Measurements from ENCODE around the gene KCNT1.

KCNT1 gene

GRCh38 chr9:135769489-135770202 lies 67.7 kb downstream of the KCNT1 start:
- DNase-seq: no peak

- no peak for DNase-seq
Observed at GRCh38 chr9:135770203-135770535, 68.2 kb downstream of the KCNT1 start.

- DNase-seq: no peak
Observed at GRCh38 chr9:135770771-135771170, 68.8 kb downstream of the KCNT1 start.

GRCh38 chr9:135771401-135772051 lies 69.5 kb downstream of the KCNT1 start:
- no peak for DNase-seq

- DNase-seq: no peak
Observed at GRCh38 chr9:135772056-135772646, 70.2 kb downstream of the KCNT1 start.

- DNase-seq: no peak
Observed at GRCh38 chr9:135772702-135773493, 70.9 kb downstream of the KCNT1 start.

- DNase-seq: no peak
Observed at GRCh38 chr9:135773530-135774238, 71.7 kb downstream of the KCNT1 start.

- no peak for DNase-seq
Observed at GRCh38 chr9:135774239-135774747, 72.3 kb downstream of the KCNT1 start.

- no peak for DNase-seq
Observed at GRCh38 chr9:135774794-135775525, 73.0 kb downstream of the KCNT1 start.

- DNase-seq: no peak
Observed at GRCh38 chr9:135775911-135776310, 73.9 kb downstream of the KCNT1 start.

GRCh38 chr9:135776893-135777622 lies 75.1 kb downstream of the KCNT1 start:
- DNase-seq: no peak

GRCh38 chr9:135777623-135778177 lies 75.7 kb downstream of the KCNT1 start:
- DNase-seq: no peak

- no peak for DNase-seq
Observed at GRCh38 chr9:135778421-135778820, 76.4 kb downstream of the KCNT1 start.

- DNase-seq: no peak
Observed at GRCh38 chr9:135779571-135779970, 77.6 kb downstream of the KCNT1 start.

GRCh38 chr9:135780086-135780485 lies 78.1 kb downstream of the KCNT1 start:
- DNase-seq: no peak

- no peak for DNase-seq
Observed at GRCh38 chr9:135780626-135781025, 78.6 kb downstream of the KCNT1 start.

- no peak for DNase-seq
Observed at GRCh38 chr9:135782946-135783345, 81.0 kb downstream of the KCNT1 start.

GRCh38 chr9:135783540-135784245 lies 81.7 kb downstream of the KCNT1 start:
- DNase-seq: no peak

- DNase-seq: no peak
Observed at GRCh38 chr9:135785013-135785575, 83.1 kb downstream of the KCNT1 start.

- DNase-seq: no peak
Observed at GRCh38 chr9:135786146-135786690, 84.2 kb downstream of the KCNT1 start.
